HAP-1 (cell line): Measurements from ENCODE around the gene NHSL1.

Experiments used
- DNase-seq, 2 experiments: peaks; one replicate each; pipeline ENCODE4 v3.0.0-alpha.2; 2016 to 2020; ENCODE audit warnings: low spot score in 2 of 2
- H3K27me3 ChIP-seq: fragments of 250-450 bp; sonication (Bioruptor Pico); 2 replicates; pipeline ENCODE4 v1.5.1; 2020; ENCODE audit warnings: low read depth, mild to moderate bottlenecking, moderate library complexity
- H3K36me3 ChIP-seq: fragments of 250-450 bp; sonication (Bioruptor Pico); replicated peaks from 2 replicates; pipeline ENCODE4 v1.5.1; 2020; ENCODE audit warnings: mild to moderate bottlenecking
- H3K4me1 ChIP-seq: fragments of 250-450 bp; sonication (Bioruptor Pico); 2 replicates; pipeline ENCODE4 v1.5.1; 2020; ENCODE audit warnings: mild to moderate bottlenecking
- H3K4me3 ChIP-seq: fragments of 250-450 bp; sonication (Bioruptor Pico); 2 replicates; pipeline ENCODE4 v1.5.1; 2020; ENCODE audit warnings: mild to moderate bottlenecking, moderate library complexity
- H3K9me3 ChIP-seq: fragments of 250-450 bp; sonication (Bioruptor Pico); 2 replicates; pipeline ENCODE4 v1.5.1; 2020; ENCODE audit warnings: mild to moderate bottlenecking, moderate library complexity
- in situ Hi-C: fragments of 300-500 bp; cut with MboI; formaldehyde crosslinking; loops from 3 replicates; pipeline ENCODE4 v1.14.3; 2020; ENCODE audit warnings: low sequenced_read_pairs, inconsistent platforms, mixed read lengths

NHSL1 gene

GRCh38 chr6:138518054-138518453 lies 18.8 kb upstream of the NHSL1 start:
- H3K27me3 ChIP-seq, result no peaks in the 10 kb centered on the region
- in situ Hi-C loops, result loop anchor here (5.0 kb wide), 1 partner anchor 401 kb away; no protein-coding TSS in a partner anchor
- H3K9me3 ChIP-seq, result 0 out of 2 replicates have a peak, but pooled peaks cover 7% of the 10 kb centered on the region
- peaks cover 21% of the 10 kb centered on the region for H3K4me1 ChIP-seq
- no peak overlapping the region for H3K4me3 ChIP-seq
- no peaks in the 10 kb centered on the region for H3K36me3 ChIP-seq
- DNase-seq, result no peak

DNA sequence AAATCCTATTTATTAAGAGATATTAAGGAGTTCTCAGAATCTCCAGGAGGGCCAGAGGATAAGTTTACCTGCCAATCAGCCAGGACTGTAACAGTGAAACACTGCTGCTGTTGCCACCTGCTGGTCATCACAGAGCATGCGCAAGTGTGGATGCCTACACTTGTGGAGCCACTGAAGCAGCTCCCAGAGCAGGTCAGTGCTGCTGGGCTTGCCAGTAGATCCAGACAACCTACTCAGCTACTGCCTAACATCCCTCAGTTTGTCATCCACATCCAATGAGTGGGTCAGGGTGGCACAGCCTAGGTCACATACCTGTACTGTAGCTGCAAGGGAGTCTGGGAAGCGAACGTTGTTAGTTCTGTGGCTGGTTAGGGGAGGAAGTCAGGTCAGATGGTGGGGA lies 18.3 kb upstream of the NHSL1 start:
- Histone ChIP-seq H3K36me3 (no peaks in the 10 kb centered on the region), H3K4me1 (peaks cover 19% of the 10 kb centered on the region), H3K4me3 (no peak overlapping the region), H3K9me3 (0 out of 2 replicates have a peak, but pooled peaks cover 7% of the 10 kb centered on the region), H3K27me3 (no peaks in the 10 kb centered on the region)
- in situ Hi-C loops, result loop anchor here (5.0 kb wide), 1 partner anchor 400 kb away; no protein-coding TSS in a partner anchor
- DNase-seq, result peak in 1 of 2 experiments; percentile 60

DNA sequence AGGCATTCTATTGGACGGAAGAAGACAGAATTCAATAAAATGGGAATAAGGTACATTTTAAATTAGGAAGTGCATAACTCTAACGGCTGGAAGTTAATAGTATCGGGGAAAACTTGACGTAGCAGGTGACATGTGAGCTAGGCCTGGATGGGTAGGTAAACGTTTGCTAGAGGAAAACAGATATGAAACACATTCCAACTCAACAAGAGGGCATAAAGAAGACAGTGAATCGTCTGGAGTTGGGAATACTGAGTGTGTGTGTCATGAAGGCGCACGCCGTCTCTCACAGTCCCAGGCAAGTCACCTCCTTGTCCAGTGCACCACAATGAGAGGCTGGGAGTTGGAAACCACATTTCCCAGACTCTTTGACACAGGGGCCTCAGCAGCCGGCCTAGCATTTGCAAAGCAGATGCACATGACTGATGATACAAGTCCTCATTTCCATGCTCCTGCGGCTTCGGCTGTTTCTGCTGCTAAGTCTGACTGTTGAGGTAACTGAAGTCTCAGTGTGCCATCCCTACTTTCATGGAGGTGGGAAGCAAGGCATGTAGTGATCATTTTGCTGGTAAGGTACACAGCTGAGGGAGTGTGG lies 16.5 kb upstream of the NHSL1 start:
- in situ Hi-C loops, result loop anchor here (5.0 kb wide), 1 partner anchor 398 kb away; no protein-coding TSS in a partner anchor

DNA sequence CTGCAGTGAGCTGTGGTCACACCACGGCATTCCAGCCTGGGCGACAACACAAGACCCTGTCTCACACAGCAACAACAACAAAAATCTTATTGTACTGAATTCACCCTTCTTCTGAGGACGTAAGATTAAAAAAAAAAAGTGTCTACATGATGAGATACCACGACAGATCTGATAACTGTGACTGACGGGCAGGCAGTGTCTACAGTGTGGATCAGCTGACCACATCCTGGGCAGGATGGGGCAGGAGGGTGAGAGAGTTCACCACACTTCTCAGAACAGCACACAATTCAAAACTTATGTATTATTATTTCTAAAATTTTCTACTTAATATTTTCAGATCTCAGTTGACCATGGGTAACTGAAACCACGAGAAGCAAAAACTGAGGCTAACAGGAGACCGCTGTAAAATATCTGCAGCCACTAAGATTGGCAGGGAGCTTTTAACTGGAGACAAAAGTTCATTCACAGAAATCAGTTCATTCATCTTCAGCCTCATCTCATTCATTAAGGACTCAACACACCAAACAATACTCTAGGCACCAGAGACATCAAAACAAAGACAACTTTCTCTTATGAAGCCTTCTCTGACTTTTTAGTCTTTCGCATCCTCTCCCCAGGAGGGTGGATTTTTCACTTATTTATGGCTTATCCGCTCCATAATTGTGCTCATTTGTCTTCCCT lies 15.7 kb upstream of the NHSL1 start:
- Histone ChIP-seq H3K27me3 (no peaks in the 10 kb centered on the region), H3K4me3 (no peak overlapping the region), H3K36me3 (no peaks in the 10 kb centered on the region), H3K9me3 (0 out of 2 replicates have a peak, but pooled peaks cover 7% of the 10 kb centered on the region), H3K4me1 (peaks cover 5% of the 10 kb centered on the region)
- in situ Hi-C loops, result loop anchor here (5.0 kb wide), 2 partner anchors 83 to 398 kb away; no protein-coding TSS in a partner anchor
- DNase-seq, result no peak

More for the DNA sequence above, 16.5 kb upstream of the NHSL1 start:
- no peak overlapping the region for H3K4me3 ChIP-seq
- DNase-seq, result no peak
- H3K36me3 ChIP-seq, result no peaks in the 10 kb centered on the region
- no peaks in the 10 kb centered on the region for H3K27me3 ChIP-seq
- H3K4me1 ChIP-seq, result peaks cover 5% of the 10 kb centered on the region
- H3K9me3 ChIP-seq, result 0 out of 2 replicates have a peak, but pooled peaks cover 7% of the 10 kb centered on the region

- Histone ChIP-seq H3K27me3 (no peaks in the 10 kb centered on the region), H3K9me3 (no peaks in the 10 kb centered on the region), H3K4me1 (peaks cover 14% of the 10 kb centered on the region), H3K36me3 (no peaks in the 10 kb centered on the region), H3K4me3 (no peak overlapping the region)
- in situ Hi-C loops, result loop anchor here (5.0 kb wide), 1 partner anchor 80 kb away; no protein-coding TSS in a partner anchor
- no peak for DNase-seq
Observed at GRCh38 chr6:138512609-138513008, 13.3 kb upstream of the NHSL1 start.

DNA sequence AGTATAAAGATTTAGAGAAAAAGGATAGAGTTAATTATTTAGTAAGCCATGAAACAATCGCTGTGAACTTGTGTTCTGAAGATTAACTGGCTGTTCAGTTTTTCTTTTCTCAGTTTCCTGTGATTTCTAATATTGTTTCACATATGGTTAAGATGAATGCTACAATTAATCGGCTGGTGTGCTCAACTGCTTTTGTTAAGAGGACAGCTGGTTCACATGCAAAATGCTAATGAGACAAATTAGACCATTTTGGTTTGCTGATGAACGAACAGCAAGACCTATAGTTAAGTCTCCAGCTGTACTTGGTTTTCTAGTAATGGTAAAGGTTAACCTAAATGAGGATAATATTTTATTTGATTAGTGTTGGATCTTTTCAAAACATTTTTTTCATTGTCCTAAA lies 10.8 kb upstream of the NHSL1 start:
- H3K4me1 ChIP-seq, result peaks cover 21% of the 10 kb centered on the region
- no peaks in the 10 kb centered on the region for H3K9me3 ChIP-seq
- in situ Hi-C loops, result loop anchor here (5.0 kb wide), 1 partner anchor 78 kb away; no protein-coding TSS in a partner anchor
- no peak overlapping the region for H3K4me3 ChIP-seq
- no peaks in the 10 kb centered on the region for H3K27me3 ChIP-seq
- H3K36me3 ChIP-seq, result no peaks in the 10 kb centered on the region
- DNase-seq, result no peak

DNA sequence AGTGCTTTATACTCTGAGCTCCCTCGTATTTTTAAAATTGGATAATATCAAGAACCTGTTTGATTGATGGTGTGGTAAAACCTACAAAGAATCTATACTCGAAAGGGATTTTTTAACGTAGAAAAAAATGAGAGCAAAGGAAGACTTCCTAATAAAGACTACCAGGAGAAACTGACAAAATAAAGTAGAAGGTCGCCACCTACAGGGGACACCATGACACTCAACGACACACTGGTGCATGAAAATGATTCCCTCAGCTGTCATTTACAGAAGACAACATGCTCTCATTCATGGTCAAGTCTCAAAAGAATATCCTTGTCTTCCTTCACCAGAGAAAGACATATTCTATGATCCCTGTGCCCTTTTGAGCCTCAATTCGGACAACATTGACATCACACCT lies 10.1 kb upstream of the NHSL1 start:
- in situ Hi-C loops, result no loop called here
- DNase-seq, result peak; percentile 67 to 74
- H3K4me3 ChIP-seq, result no peak overlapping the region
- no peaks in the 10 kb centered on the region for H3K27me3 ChIP-seq
- H3K9me3 ChIP-seq, result no peaks in the 10 kb centered on the region
- H3K4me1 ChIP-seq, result peaks cover 26% of the 10 kb centered on the region
- no peaks in the 10 kb centered on the region for H3K36me3 ChIP-seq

DNA sequence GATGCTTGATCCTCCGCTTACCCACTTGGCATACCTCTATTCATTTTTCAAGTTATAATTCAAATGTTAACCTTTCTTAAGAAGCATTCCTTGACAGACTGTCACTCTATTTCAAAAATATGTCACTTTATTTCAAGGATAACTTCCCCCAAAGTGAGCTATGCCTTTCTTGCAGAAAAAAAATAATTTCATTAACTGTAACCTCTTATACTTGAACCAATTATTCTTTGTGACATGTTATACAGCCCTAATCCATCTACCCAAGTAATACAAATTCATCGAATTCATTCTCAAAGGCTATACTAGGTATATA lies 9.3 kb upstream of the NHSL1 start:
- H3K4me3 ChIP-seq, result no peak overlapping the region
- in situ Hi-C loops, result no loop called here

GRCh38 chr6:138507977-138508675 lies 8.8 kb upstream of the NHSL1 start:
- DNase-seq, result no peak
- no peak overlapping the region for H3K4me3 ChIP-seq
- no peaks in the 10 kb centered on the region for H3K36me3 ChIP-seq
- no peaks in the 10 kb centered on the region for H3K27me3 ChIP-seq
- in situ Hi-C loops, result no loop called here
- H3K9me3 ChIP-seq, result no peaks in the 10 kb centered on the region
- peaks cover 26% of the 10 kb centered on the region for H3K4me1 ChIP-seq

More for the DNA sequence above, 9.3 kb upstream of the NHSL1 start:
- DNase-seq, result no peak
- Histone ChIP-seq H3K36me3 (no peaks in the 10 kb centered on the region), H3K4me1 (peaks cover 26% of the 10 kb centered on the region), H3K27me3 (no peaks in the 10 kb centered on the region), H3K9me3 (no peaks in the 10 kb centered on the region)

GRCh38 chr6:138504764-138505689 lies 5.7 kb upstream of the NHSL1 start:
- Histone ChIP-seq H3K36me3 (no peaks in the 10 kb centered on the region), H3K4me3 (no peak overlapping the region), H3K9me3 (no peaks in the 10 kb centered on the region), H3K4me1 (peaks cover 31% of the 10 kb centered on the region), H3K27me3 (no peaks in the 10 kb centered on the region)
- DNase-seq, result no peak
- in situ Hi-C loops, result no loop called here

GRCh38 chr6:138503881-138504680 lies 4.8 kb upstream of the NHSL1 start:
- no peaks in the 10 kb centered on the region for H3K27me3 ChIP-seq
- in situ Hi-C loops, result no loop called here
- H3K4me1 ChIP-seq, result peaks cover 29% of the 10 kb centered on the region
- DNase-seq, result no peak
- H3K4me3 ChIP-seq, result no peak overlapping the region
- H3K36me3 ChIP-seq, result no peaks in the 10 kb centered on the region
- no peaks in the 10 kb centered on the region for H3K9me3 ChIP-seq

DNA sequence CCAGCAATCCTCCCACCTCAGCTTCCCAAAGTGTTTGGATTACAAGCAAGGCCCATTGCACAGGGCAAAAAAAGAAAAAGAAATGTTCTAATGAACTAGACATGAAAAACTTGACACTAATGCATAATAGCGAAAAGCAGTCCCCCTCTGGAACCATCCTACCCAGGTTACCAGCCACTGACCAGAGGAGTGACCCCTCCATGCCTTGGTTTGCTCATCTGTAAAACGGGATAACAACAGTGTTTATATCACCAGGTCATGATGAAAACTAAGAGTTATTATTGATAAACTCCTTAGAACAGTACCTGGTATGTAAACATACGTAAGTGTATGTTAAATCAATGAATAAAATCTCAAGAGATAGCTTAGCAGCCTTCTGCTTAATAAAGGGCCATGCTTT lies 3.3 kb upstream of the NHSL1 start:
- DNase-seq, result no peak
- Histone ChIP-seq H3K27me3 (no peaks in the 10 kb centered on the region), H3K36me3 (no peaks in the 10 kb centered on the region), H3K9me3 (no peaks in the 10 kb centered on the region), H3K4me1 (peaks cover 24% of the 10 kb centered on the region), H3K4me3 (no peak overlapping the region)
- in situ Hi-C loops, result no loop called here
